ENCODE data around the gene SLC19A1.

SLC19A1 gene

DNA sequence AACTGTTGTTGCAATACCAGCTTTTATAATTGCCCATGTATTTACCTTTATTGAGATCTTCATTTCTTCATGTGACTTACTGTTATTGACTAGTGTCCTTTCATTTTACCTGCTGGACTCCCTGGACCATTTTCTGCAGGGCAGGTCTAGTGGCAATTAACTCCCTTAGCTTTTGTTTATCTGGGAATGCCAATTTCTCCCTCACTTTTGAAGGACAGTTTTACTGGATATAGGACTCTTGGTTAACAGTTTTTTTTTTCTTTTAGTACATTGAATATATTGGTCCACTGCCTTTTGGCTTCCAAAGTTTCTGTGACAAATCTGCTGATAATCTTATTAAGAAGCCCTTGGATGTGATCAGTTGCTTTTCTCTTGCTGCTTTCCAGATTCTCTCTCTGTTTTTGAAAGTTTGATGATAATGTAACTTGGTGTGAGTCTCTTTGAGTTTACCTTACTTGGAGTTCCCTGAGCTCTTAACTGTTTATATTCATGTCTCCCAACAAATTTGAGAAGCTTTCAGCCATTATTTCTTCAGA is 80.4 kb downstream of the SLC19A1 start:
- no peak for DNase-seq

DNA sequence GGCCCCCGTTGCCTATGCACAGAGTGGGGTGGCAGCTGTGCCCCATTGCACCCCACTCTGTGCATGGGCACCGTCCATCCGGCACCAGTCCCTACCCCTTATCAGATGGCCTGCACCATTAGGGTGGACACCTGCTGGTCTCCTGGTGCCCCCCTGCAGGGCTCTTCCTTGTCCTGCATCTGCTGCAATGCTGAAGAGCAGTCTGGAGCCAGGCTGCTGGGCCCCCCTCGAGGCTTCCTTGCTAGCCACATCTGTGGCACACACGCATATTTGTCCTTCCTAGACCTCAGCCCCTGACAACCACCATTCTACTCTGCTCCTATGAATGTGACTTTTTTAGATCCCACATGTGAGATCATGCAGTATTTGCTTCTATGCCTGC is 80.9 kb downstream of the SLC19A1 start:
- DNase-seq: no peak

GRCh38 chr21:45460611-45461368 is 81.5 kb downstream of the SLC19A1 start:
- DNase-seq: no peak

DNA sequence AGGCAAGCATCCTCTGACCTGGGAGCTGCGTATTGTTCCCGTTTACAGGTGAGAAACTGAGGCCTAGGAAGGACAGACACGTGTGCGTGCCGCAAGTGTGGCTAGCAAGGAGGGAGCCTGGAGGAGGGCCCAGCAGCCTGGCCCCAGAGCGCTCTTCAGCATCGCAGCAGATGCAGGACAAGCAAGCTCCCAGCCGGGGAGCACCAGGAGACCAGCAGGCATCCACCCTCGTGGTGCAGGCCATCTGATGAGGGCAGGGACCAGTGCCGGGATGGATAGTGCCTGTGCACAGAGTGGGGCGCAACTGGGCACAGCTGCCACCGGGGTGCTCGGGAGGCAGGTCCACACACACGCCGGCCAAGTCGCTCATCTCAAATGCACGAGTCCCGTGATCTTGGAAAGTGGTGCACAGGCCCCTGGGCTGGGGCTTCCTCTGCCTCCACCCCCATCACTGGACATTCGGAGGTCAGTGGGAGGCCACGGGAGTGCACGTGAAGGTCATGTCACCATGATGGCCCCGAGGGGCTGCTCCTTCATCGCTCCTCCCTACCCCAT is 82.2 kb downstream of the SLC19A1 start:
- no peak for DNase-seq

- DNase-seq: no peak
Observed at GRCh38 chr21:45459171-45460010, 82.8 kb downstream of the SLC19A1 start.

DNA sequence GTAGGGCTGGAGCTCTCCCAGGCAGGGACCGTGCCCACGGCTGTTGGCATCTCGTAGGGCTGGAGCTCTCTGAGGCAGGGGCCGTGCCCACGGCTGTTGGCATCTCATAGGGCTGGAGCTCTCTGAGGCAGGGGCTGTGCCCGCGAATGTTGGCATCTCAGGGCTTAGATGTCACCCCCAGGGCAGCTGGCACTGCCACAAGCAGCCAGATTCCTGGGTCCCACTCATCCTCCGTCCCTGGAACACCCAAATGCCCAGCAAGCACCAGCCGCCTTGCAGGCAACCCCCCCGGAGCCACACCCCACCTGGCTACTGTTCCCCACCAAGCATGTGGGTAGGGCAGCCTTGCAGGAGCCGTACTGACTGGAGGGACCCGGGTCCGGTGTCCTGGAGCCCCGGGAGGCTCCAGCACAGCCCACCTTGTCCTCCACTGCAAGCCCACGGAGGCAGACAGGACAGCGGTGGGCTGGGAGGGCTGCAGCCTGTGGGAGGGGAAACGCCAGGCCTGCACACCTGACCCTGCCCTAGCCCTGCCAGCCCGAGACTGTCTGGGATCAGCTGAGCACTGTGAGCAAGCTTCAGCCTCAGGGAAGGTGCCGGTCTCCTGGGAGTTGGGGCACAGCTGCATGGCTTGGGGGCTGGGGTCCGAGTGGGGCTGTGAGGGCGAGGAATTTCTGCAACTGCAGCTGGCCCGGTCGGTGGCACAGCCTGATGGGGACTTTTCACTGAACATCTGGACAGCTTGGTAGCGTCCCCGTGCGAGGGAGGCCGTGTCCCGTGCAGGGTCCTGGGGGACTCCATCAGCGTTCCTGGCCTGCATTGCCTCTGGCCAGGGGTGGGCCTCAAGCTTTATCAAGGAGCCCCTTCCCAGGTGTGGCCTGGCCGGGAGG is 83.7 kb downstream of the SLC19A1 start:
- no peak for DNase-seq

DNA sequence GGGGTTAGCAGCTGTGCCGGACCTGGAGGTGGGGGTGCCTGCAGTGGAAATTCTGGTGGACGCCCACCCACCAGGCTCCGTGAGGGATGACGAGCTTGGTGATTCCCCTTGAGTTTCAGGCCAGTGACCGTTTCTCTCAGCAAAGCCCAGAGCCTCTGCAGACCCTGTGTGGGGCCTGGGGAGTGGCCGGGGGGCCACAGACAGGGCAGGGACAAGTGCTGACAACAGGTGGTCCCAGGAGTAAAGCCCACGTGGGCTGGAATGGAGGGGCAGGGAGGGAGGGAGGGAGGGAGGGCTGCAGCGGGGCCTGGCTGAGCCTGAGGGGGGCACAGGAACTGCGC is 84.4 kb downstream of the SLC19A1 start:
- DNase-seq: no peak

- no peak for DNase-seq
Observed at GRCh38 chr21:45457161-45457831, 84.9 kb downstream of the SLC19A1 start.

GRCh38 chr21:45456584-45457160 is 85.6 kb downstream of the SLC19A1 start:
- no peak for DNase-seq

GRCh38 chr21:45455674-45456583 is 86.3 kb downstream of the SLC19A1 start:
- DNase-seq: no peak

DNA sequence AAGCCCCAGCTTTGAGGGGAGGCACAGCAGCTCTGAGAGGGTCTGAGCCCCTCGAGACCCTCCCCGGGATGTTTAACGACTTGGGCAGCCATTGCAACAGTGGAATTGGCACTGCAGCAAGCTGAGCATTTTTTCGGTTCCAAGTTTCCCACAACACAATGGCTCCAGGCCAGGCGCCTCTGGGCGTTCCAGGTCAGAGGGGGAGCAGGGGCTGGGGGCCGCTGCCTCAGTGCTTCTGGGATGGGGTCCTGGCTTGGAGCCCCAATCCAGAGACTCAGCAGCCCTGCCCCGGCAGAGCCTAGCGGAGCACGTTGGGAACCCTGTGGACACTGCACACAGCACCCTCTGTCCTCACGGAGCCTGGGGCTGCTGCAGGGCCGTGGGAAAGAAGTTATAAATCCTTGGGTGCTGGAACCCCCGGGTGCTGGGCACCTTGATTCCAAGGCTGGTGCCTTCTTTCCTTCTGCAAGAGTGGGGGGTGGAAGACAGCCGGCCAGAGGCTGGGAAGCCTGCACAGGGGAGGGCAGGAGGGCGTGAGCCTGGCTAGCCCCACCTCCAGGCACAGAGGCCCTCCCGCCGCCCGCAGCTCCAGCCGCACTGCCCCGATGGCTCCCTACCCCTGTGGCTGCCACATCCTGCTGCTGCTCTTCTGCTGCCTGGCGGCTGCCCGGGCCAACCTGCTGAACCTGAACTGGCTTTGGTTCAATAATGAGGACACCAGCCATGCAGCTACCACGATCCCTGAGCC is 87.1 kb downstream of the SLC19A1 start:
- DNase-seq: no peak

DNA sequence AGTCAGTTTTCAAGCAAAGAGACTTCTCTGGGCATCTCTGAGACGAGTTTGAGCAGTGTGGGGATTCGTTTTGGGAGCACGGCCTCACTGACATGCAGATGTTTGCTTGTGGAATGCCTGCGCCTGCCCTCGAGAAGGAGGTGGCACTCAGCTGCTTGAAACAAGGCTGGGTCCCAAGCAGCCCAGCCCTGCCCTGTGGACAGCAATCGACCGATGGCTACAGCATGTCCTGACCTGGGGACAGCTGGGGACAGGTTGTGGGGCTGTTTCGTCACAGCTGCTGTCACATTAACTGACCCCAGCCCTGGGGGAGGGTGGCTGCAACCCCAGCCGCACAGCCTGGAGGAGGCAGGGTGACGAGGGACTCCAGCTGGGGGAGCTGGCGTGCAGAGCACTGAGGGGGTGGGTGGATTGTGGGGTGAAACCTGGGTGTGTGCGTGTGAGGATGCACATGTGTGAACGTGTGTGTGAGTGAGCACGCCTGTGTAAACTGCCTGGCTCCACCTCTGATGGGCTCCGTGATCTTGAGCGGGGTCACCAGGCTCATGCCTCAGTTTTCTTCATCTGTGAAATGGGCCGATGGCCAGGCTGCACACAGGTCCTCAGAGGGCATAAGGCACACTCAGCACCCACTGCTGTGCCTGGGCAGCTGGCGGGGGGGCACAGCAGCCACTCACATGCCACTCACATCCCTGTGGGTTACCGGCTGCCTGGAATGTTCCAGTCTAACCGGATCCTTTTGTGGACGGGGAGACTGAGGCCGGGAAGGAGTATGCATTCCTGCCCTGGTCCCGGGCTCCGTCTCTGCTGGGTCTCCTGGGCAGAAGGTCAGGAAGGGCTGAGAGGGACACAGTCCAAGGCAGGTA is 87.9 kb downstream of the SLC19A1 start:
- DNase-seq: no peak

DNA sequence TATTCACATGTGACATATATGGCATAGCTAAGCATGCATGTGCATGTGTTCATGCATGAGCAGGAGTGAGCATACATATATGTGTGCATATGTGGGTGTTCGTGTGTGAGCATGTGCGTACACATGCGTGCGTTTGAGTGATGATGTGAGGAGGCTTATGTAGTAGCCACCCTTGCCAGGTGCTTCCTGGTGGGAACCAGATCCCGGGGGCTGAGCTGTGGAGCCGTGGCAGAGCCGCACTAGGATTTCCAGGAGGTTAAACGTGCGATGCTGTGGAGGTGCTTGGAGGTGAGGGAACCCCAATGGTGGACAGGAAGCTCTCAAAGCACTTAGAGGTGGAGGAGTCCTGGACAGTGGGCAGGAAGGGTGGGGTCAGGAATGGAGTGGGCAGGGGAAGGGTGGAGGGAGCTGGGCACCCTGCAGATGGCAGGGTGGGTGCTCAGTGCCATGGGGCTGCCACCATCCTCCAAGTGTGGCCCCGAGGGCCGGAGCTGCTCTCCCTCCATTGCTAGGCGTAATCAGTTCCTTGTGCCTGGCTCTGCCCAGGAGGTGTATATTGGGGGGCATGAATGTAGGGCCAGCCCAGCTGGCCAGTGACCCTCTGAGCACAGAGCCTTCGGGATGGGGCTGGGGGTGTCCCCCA is 88.8 kb downstream of the SLC19A1 start:
- DNase-seq: no peak

DNA sequence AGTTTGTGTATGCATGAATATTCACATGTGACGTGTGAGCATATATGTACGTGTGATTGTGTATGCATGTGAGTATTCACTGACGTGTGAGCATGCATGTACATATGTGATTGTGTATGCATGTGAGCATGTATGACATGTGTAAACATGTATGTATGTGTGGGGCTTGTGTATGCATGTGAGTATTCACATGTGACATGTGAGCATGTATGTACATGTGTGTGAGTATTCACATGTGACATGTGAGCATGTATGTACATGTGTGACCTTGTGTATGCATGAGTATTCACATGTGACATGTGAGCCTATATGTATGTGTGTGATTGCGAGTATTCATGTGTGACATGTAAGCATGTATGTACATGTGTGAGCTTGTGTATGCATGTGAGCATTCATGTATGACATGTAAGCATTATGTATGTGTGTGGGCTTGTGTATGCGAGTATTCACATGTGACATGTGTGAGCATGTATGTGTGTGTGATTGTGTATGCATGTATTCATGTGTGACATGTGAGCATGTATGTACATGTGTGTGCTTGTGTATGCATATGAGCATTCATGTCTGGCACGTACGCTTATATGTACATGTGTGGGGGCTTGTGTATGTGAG is 89.4 kb downstream of the SLC19A1 start:
- DNase-seq: no peak

DNA sequence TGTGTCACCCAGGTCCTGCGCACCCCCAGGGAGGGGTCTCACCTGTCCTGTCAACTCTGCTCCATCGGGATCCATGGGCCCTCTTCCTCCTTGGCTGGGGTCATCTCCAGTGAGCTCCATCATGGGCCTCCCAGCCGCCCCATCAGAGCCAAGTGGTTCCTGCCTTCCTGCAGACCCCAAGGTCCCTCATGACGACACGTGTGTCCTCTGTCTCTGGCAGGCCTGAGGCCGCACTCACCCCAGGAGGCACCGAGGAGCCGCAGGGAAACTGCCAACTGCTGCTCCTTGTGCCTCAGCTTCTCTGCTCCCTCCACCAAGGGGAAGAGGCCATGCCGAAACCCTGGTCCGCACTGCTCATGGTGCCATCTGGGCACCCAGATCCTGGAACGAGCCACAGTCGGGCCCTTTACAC is 90.5 kb downstream of the SLC19A1 start:
- DNase-seq: no peak

- no peak for DNase-seq
Observed at GRCh38 chr21:45451091-45451740, 91.0 kb downstream of the SLC19A1 start.

GRCh38 chr21:45450423-45451090 is 91.7 kb downstream of the SLC19A1 start:
- no peak for DNase-seq

All from effector CD8-positive, alpha-beta T cell (primary cell).